GM15510 (cell line): ENCODE results near the gene HOXB2.

ENCODE experiments used
- POLR2A ChIP-seq: IDR thresholded peaks from 3 replicates; pipeline ENCODE4 v1.6.1; 2011; ENCODE audit warnings: borderline replicate concordance; ENCODE audit not compliant: insufficient read length; ENCODE audit errors: extremely low read depth

HOXB2 gene

DNA sequence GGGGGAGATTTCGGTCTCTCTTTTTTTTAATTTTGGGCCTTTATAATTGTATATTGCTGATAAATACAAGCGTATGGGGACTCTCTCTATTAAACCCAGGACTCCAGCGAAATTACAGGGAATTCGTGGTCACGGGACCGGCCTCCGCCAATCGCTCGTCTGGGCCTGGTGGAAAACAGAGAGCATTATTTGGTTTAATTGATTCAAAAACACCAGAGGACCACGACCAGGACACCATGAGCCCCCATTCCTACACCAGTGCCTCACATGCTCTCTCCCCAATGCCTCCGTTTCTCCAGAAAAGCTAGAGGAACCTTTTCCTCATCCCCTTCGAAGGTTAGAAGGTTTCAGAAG, at the start of gene HOXB2:
TSS of gene HOXB2 (minus strand) at position 88 of the 354 bp plus-strand sequence. CDS start 198 bp downstream, outside the sequence.
- no peak for TF ChIP-seq POLR2A

GRCh38 chr17:48593840-48594537, 49.1 kb upstream of the HOXB2 start:
- TF ChIP-seq POLR2A, result no peak

- TF ChIP-seq POLR2A, result no peak
Observed at GRCh38 chr17:48593126-48593829, 48.4 kb upstream of the HOXB2 start, which contains the start of gene HOXB5. Gene HOXB5 (minus strand): TSS chr17:48593779. CDS start chr17:48593682, 97 bp downstream.

- TF ChIP-seq POLR2A, result no peak
Observed at GRCh38 chr17:48592577-48592976, 47.7 kb upstream of the HOXB2 start.

DNA sequence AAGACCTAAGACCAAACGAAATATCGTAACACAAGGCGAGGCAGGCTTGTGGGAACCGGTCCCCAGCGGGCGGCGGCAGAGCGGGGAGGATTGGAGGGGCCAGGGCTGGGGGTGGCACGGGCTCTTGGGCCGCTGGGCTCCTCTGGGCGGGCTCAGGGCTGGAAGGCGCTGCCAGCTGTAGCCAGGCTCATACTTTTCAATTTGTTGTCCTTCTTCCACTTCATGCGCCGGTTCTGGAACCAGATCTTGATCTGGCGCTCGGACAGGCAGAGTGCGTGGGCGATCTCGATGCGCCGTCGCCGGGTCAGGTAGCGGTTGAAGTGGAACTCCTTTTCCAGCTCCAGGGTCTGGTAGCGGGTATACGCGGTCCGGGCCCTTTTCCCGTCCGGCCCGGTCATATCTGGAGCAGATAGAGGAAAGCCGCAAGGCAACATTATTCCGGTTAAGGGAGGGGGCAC, 47.2 kb upstream of the HOXB2 start:
- TF ChIP-seq POLR2A, result no peak

DNA sequence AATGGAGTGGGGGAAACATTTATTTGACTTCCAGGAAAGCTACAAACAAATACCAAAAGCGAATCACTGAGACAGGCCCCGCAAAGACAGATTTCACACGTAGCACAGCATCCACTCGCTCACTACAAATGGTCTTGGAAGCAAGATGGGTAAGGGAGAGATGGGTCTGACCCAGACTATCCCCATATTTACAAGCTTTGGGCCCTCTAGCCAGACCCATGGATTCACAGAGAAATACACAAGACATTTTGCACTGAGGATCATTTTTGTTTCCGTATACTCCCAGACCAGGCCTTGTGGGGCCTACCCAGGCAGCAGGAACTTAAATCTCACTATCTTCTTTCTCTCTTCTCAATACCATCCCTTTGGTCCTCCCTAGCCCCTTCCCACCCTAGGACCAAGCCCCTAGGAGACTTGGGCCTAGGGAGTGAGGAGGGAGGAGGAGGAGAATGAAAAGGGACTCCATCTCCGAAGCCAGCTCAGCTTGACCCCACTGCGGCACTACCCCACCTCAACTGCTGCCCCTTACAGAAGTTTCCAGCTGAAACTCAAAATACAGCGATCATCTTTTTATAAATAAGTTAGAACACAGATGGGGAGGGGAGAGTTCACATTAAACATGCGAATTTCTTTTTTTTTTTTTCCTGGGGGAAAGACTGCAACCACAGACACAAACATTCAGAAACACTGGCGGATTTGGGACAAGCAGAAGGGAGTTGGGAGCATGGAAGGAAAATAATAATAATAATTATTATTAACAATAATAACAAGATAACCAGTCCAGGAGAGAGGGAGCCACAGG, 46.5 kb upstream of the HOXB2 start:
- TF ChIP-seq POLR2A, result no peak

GRCh38 chr17:48590607-48591161, 45.8 kb upstream of the HOXB2 start:
- no peak for TF ChIP-seq POLR2A

DNA sequence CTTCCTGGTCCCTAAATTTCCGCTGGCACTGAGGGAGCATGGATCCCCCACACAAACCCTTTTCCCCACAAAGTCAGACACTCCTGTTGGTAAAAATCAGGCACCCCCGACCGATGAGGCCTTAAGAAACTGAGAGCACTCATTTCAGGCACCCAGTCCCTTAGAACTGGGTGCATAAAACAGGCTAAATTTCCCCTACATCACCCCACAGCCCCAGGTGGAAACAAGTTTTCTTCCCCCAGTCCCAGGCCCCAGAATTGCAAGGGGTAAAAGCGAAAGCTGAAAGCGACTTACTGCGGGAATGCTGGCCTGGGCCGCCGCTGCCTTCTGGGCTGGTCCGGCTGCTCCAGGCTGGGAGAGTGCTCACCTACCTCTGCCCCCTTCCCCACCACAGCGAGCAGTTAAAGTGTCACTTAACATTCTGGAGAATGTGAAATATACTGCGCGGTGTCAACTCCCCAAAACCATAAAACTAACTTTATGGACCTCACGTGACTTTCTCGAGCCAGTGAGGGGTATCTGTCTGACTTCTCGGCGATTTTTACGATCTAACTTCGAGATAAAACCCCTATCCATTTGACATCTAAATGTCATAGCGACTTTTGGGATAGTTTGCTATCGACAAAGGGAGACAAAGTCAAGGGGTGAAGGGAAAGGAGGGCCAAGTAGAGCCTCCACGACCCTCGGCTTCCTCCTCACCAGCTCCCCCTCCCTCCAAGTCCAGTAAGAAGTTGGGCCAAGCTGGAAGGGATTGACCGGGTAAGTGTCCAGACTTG, 45.1 kb upstream of the HOXB2 start, which contains the start of gene HOXB3:
TSS of gene HOXB3 (minus strand) at position 411 of the 776 bp plus-strand sequence. CDS start 37,767 bp downstream, outside the sequence.
- TF ChIP-seq POLR2A, result no peak

GRCh38 chr17:48589060-48589830, 44.3 kb upstream of the HOXB2 start:
- no peak for TF ChIP-seq POLR2A

GRCh38 chr17:48588528-48588927, 43.6 kb upstream of the HOXB2 start:
- no peak for TF ChIP-seq POLR2A

DNA sequence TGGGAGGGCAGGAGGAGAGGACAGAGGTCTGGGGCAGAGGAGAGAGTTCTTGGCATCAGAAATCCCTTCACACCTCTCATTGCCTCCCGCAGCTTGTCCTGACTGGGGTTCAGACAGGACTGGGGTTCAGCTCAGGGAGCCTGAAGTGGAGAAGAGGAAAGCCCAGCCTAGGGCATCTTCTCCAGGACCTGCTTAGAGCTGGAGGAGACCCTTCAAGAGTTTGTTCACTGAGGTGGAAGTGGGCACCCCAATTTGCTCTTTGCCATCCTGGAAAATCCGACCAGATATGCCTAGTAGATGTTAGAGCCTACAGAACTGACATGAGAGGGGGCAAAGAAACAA, 43.1 kb upstream of the HOXB2 start:
- TF ChIP-seq POLR2A, result no peak

DNA sequence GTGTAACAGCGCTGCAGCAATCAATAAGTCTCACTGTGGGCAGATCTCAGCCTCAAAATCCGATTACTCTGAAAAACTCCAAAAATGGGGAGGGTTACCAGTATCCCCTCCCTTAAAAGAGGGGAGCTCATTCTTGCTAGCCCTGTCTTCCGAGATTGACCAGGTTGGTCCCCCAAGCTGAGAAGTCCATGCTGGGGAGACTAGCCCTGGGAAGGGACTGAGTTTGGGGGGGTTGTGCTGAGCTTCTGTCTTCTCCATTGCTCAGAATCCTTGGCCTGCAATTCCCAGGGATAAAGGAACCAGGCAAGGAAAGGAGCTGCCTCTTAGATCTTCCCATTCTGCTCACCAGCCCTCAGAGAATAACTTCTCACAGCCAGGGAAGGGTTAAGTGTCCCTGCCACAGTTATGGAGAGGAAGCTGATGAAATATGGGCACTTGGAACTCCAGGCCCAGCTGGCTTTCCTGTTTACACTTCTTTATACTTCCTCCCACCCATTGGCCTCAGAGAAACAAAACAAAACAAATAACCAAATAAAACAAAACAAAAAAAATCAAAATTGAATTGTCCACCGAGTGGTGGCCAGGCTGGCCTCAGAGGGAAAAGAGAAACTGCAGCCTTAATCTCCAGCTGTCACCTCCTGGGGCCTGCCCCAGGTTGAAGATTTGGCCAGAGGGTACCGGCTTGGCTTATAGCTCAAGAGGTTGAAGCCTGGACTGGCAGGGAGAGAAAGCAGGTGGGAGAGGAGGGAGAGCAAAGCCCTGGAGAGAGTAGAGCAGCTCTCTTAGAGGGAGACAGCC, 42.6 kb upstream of the HOXB2 start:
- TF ChIP-seq POLR2A, result no peak
